Smooth muscle cell (in vitro differentiated cells): ENCODE measurements around the gene CD300H. TPM values are rescaled to one million over a fixed set of nuclear protein-coding genes. Genes with fewer than 3 reads are reported as not detected.

Experiments
- DNase-seq: peaks from one replicate; lab custom pipeline; 2025; ENCODE audit not compliant: unreplicated experiment; lab: John Stamatoyannopoulos, UW
- H2AFZ ChIP-seq: fragments of 200-600 bp; sonication (generic); 2 replicates; pipeline ENCODE4 v1.6.0; 2016; ENCODE audit warnings: antibody characterized with exemption, low read depth, mild to moderate bottlenecking
- H3F3A ChIP-seq: fragments of 200-600 bp; sonication (generic); 2 replicates; pipeline ENCODE4 v1.6.0; 2017; ENCODE audit warnings: antibody characterized with exemption, low read depth
- H3K27ac ChIP-seq: fragments of 200-600 bp; sonication (generic); 2 replicates; pipeline ENCODE4 v1.5.1; 2016; ENCODE audit warnings: low read depth, mild to moderate bottlenecking
- H3K27me3 ChIP-seq: fragments of 200-600 bp; sonication (generic); 2 replicates; pipeline ENCODE4 v1.6.1; 2016; ENCODE audit warnings: low read depth, mild to moderate bottlenecking
- H3K36me3 ChIP-seq: fragments of 200-600 bp; sonication (generic); 2 replicates; pipeline ENCODE4 v1.5.1; 2016; ENCODE audit warnings: low read depth
- H3K4me1 ChIP-seq: fragments of 200-600 bp; sonication (generic); 2 replicates; pipeline ENCODE4 v1.5.1; 2016; ENCODE audit warnings: low read depth
- H3K4me2 ChIP-seq: fragments of 200-600 bp; sonication (generic); 2 replicates; pipeline ENCODE4 v1.6.0; 2016; ENCODE audit warnings: mild to moderate bottlenecking
- H3K4me3 ChIP-seq: fragments of 200-600 bp; sonication (generic); 2 replicates; pipeline ENCODE4 v1.5.1; 2016; ENCODE audit warnings: mild to moderate bottlenecking
- H3K79me2 ChIP-seq: fragments of 200-600 bp; sonication (generic); 2 replicates; pipeline ENCODE4 v1.6.0; 2016; ENCODE audit warnings: low read depth, mild to moderate bottlenecking
- H3K9ac ChIP-seq: fragments of 200-600 bp; sonication (generic); 2 replicates; pipeline ENCODE4 v1.6.0; 2016; ENCODE audit warnings: low read depth
- H3K9me3 ChIP-seq: fragments of 200-600 bp; sonication (generic); replicated peaks from 2 replicates; pipeline ENCODE4 v1.5.1; 2016; ENCODE audit warnings: low read depth
- H4K20me1 ChIP-seq: fragments of 200-600 bp; sonication (generic); 2 replicates; pipeline ENCODE4 v1.6.0; 2016; ENCODE audit warnings: low read depth
- WGBS: methylation state at CpG from one replicate; pipeline ENCODE4 v1.1.7; 2016; ENCODE audit warnings: low lambda C conversion rate; 5-methylcytosine and 5-hydroxymethylcytosine counted together
- polyA plus RNA-seq: library from polyadenylated mRNA; unstranded; fragments of >200 nt; fragmentation: Nextera tagmentation; extraction: Ambion mirVana; gene quantifications from 2 replicates; pipeline ENCODE4 v1.2.1, GENCODE V29; 2016
- total RNA-seq: library from RNA; depleted of rRNA; stranded (reverse); fragments of >200 nt; gene quantifications from 2 replicates; pipeline ENCODE4 v1.2.3, GENCODE V29; 2014
- TF ChIP-seq, protein P1 (sequence below): fragments of 200-600 bp; sonication (generic); IDR thresholded peaks from 2 replicates; pipeline ENCODE4 v1.5.1; 2017; ENCODE audit warnings: borderline replicate concordance, mild to moderate bottlenecking, antibody characterized with exemption; ENCODE audit not compliant: insufficient read depth, poor library complexity, severe bottlenecking

The CD300H gene
- total and polyA plus RNA-seq, 2 experiments from 2014 or later = 0.65 TPM; not detected in 1

GRCh38 chr17:74525781-74526288, 41.5 kb downstream of the CD300H start:
- no peak overlapping the region for H2AFZ ChIP-seq
- no peak overlapping the region for H3K27ac ChIP-seq
- H3K79me2 ChIP-seq = no peaks in the 10 kb centered on the region
- H3K36me3 ChIP-seq = no peaks in the 10 kb centered on the region
- no peak overlapping the region for H3K4me2 ChIP-seq
- no peaks in the 10 kb centered on the region for H3K4me1 ChIP-seq
- H4K20me1 ChIP-seq = no peaks in the 10 kb centered on the region
- H3K9ac ChIP-seq = no peak overlapping the region
- no peak for DNase-seq
- peaks cover 20% of the 10 kb centered on the region for H3K27me3 ChIP-seq
- TF ChIP-seq, protein P1, sequence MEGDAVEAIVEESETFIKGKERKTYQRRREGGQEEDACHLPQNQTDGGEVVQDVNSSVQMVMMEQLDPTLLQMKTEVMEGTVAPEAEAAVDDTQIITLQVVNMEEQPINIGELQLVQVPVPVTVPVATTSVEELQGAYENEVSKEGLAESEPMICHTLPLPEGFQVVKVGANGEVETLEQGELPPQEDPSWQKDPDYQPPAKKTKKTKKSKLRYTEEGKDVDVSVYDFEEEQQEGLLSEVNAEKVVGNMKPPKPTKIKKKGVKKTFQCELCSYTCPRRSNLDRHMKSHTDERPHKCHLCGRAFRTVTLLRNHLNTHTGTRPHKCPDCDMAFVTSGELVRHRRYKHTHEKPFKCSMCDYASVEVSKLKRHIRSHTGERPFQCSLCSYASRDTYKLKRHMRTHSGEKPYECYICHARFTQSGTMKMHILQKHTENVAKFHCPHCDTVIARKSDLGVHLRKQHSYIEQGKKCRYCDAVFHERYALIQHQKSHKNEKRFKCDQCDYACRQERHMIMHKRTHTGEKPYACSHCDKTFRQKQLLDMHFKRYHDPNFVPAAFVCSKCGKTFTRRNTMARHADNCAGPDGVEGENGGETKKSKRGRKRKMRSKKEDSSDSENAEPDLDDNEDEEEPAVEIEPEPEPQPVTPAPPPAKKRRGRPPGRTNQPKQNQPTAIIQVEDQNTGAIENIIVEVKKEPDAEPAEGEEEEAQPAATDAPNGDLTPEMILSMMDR = no peak
- H3K9me3 ChIP-seq = no peaks in the 10 kb centered on the region
- WGBS = 90% methylated on average over 14 of the region's 14 CpGs
- H3K4me3 ChIP-seq = no peak overlapping the region
- no peaks in the 10 kb centered on the region for H3F3A ChIP-seq

GRCh38 chr17:74525465-74525725, 41.9 kb downstream of the CD300H start:
- WGBS = 80% methylated on average over 1 of the region's 1 CpG
- H3K79me2 ChIP-seq = no peaks in the 10 kb centered on the region
- no peaks in the 10 kb centered on the region for H3K4me1 ChIP-seq
- H3K27me3 ChIP-seq = peaks cover 20% of the 10 kb centered on the region
- H3F3A ChIP-seq = no peaks in the 10 kb centered on the region
- no peak overlapping the region for H3K9ac ChIP-seq
- H4K20me1 ChIP-seq = no peaks in the 10 kb centered on the region
- no peaks in the 10 kb centered on the region for H3K9me3 ChIP-seq
- no peak overlapping the region for H3K4me3 ChIP-seq
- no peaks in the 10 kb centered on the region for H3K36me3 ChIP-seq
- DNase-seq = no peak
- TF ChIP-seq, protein P1 = no peak
- no peak overlapping the region for H2AFZ ChIP-seq
- no peak overlapping the region for H3K27ac ChIP-seq
- H3K4me2 ChIP-seq = no peak overlapping the region

GRCh38 chr17:74524653-74525464, 42.5 kb downstream of the CD300H start:
- DNase-seq = no peak
- no peak overlapping the region for H3K9ac ChIP-seq
- no peak overlapping the region for H2AFZ ChIP-seq
- H3K9me3 ChIP-seq = no peaks in the 10 kb centered on the region
- no peaks in the 10 kb centered on the region for H3F3A ChIP-seq
- H3K4me1 ChIP-seq = no peaks in the 10 kb centered on the region
- no peak overlapping the region for H3K4me2 ChIP-seq
- H3K27ac ChIP-seq = no peak overlapping the region
- no peaks in the 10 kb centered on the region for H3K79me2 ChIP-seq
- TF ChIP-seq, protein P1 = no peak
- no peaks in the 10 kb centered on the region for H4K20me1 ChIP-seq
- H3K27me3 ChIP-seq = peaks cover 15% of the 10 kb centered on the region
- no peaks in the 10 kb centered on the region for H3K36me3 ChIP-seq
- no peak overlapping the region for H3K4me3 ChIP-seq
- 88% methylated on average over 11 of the region's 11 CpGs for WGBS

GRCh38 chr17:74523308-74523707, 44.0 kb downstream of the CD300H start:
- Histone ChIP-seq H3K9me3 (no peaks in the 10 kb centered on the region), H3K4me3 (no peak overlapping the region), H3K4me1 (no peaks in the 10 kb centered on the region), H3K27ac (no peak overlapping the region), H3K9ac (no peak overlapping the region), H3K27me3 (peaks cover 14% of the 10 kb centered on the region), H3K36me3 (no peaks in the 10 kb centered on the region), H3K79me2 (no peaks in the 10 kb centered on the region), H3F3A (no peaks in the 10 kb centered on the region), H3K4me2 (no peak overlapping the region), H4K20me1 (no peaks in the 10 kb centered on the region), H2AFZ (no peak overlapping the region)
- DNase-seq = no peak
- TF ChIP-seq, protein P1 = no peak
- 94% methylated on average over 3 of the region's 3 CpGs for WGBS
